NCI-H187 (cell line): ENCODE measurements around the gene GOLGA6B.
"Not testable (repeated sequence)": the region's sequence is repeated elsewhere in the genome, so short reads cannot be mapped to it uniquely, and the experiment has no call there.

Experiments
- DNase-seq, 2 experiments: peaks; one replicate each; lab custom pipeline; 2025; lab: John Stamatoyannopoulos, UW

Gene GOLGA6B

GRCh38 chr15:72663931-72664330, 9.4 kb downstream of the GOLGA6B start:
- DNase-seq, result not testable (repeated sequence)

- DNase-seq, result not testable (repeated sequence)
These were observed 11.2 kb downstream of the GOLGA6B start for GRCh38 chr15:72665706-72666105.

- not testable (repeated sequence) for DNase-seq
These were observed 15.3 kb downstream of the GOLGA6B start for GRCh38 chr15:72669803-72670202.

- DNase-seq, result not testable (repeated sequence)
These were observed 16.3 kb downstream of the GOLGA6B start for GRCh38 chr15:72670656-72671352.

GRCh38 chr15:72671525-72671924, 17.0 kb downstream of the GOLGA6B start:
- DNase-seq, result no peak

- no peak for DNase-seq
These were observed 22.3 kb downstream of the GOLGA6B start for GRCh38 chr15:72676838-72677237.

- no peak for DNase-seq
These were observed 26.4 kb downstream of the GOLGA6B start for GRCh38 chr15:72680931-72681330.

GRCh38 chr15:72682772-72683171, 28.3 kb downstream of the GOLGA6B start:
- DNase-seq, result no peak

- DNase-seq, result no peak
These were observed 30.9 kb downstream of the GOLGA6B start for GRCh38 chr15:72685301-72685924.

GRCh38 chr15:72685925-72686794, 31.7 kb downstream of the GOLGA6B start, which contains the start of the genes BBS4 and HIGD2B:
TSS of gene BBS4 (plus strand) at chr15:72686207. CDS start at chr15:72686228, 21 bp downstream.
TSS of gene HIGD2B (minus strand) at chr15:72686182. CDS start at chr15:72676374, 9,808 bp downstream.
- DNase-seq, result no peak

GRCh38 chr15:72688697-72689096, 34.2 kb downstream of the GOLGA6B start:
- no peak for DNase-seq

GRCh38 chr15:72690938-72691337, 36.4 kb downstream of the GOLGA6B start:
- DNase-seq, result no peak

GRCh38 chr15:72698938-72699337, 44.4 kb downstream of the GOLGA6B start:
- DNase-seq, result no peak

- DNase-seq, result no peak
These were observed 45.6 kb downstream of the GOLGA6B start for GRCh38 chr15:72700076-72700475.

- no peak for DNase-seq
These were observed 51.8 kb downstream of the GOLGA6B start for GRCh38 chr15:72706266-72706665.

GRCh38 chr15:72708551-72709303, 54.2 kb downstream of the GOLGA6B start:
- not testable (repeated sequence) for DNase-seq
